CD4-positive, alpha-beta T cell treated with Interleukin-17A for 4 hours (primary cell): ENCODE results near the gene NPIPB13.
"Not testable (repeated sequence)": the region's sequence is repeated elsewhere in the genome, so short reads cannot be mapped to it uniquely, and the experiment has no call there.

ENCODE experiments used
- DNase-seq: peaks from one replicate; pipeline ENCODE4 v3.0.0-alpha.2; 2020; ENCODE audit warnings: mixed read lengths

The NPIPB13 gene

DNA sequence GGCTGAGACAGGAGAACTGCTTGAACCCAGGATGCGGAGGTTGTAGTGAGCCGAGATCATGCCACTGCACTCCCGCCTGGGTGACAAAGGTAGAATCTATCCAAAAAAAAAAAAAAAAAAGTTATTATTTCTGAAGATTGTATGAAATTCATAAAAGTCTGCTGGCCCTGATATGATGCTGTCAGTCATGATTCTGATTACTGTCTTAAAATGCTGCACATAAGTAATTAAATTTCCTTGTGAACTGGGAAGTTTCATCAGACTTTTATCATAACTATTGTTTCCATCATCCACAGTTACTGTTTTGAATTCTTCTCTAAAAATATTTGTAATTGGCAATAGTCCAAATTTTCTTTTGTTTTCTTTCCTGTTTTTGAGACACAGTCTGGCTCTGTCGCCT, at the start of gene NPIPB13:
NPIPB13 (minus strand) TSS at position 101 of the 400 bp plus-strand sequence. CDS start 2,906 bp downstream, outside the sequence.
- DNase-seq = not testable (repeated sequence)

DNA sequence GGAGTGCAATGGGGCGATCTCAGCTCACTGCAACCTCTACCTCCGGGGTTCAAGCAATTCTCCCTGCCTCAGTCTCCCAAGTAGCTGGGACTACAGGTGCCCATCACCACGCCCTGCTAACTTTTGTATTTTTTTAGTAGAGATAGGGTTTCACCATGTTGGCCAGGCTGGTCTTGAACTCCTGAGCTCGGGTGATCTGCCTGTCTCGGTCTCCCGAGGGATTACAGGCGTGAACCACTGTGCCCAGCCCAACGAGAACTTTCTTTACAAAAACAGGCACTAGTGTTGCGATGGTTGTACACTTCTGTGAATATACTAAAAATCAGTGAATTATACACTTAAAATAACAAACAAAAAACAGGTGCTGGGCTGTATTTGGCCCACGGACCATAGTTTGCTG, 34.1 kb upstream of the NPIPB13 start:
- DNase-seq = not testable (repeated sequence)

DNA sequence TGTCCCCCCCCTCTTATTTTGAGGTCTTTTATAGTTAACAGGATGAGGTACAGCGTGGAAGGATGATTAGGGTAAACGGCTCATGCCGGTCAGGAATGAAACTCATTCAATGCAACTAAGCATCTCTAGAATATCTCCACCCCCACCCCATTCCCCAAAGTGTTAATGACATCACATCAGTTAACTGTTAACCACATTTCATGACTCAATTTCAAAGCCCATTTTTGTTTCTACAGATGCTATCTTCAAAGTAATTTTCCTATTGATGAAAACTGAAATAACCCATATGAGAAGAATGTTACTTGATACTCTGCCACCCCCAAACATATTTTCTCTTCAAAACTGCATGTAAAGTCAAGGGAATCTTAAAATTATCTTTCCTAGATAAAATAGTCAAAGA, 30.2 kb upstream of the NPIPB13 start:
- DNase-seq = not testable (repeated sequence)

DNA sequence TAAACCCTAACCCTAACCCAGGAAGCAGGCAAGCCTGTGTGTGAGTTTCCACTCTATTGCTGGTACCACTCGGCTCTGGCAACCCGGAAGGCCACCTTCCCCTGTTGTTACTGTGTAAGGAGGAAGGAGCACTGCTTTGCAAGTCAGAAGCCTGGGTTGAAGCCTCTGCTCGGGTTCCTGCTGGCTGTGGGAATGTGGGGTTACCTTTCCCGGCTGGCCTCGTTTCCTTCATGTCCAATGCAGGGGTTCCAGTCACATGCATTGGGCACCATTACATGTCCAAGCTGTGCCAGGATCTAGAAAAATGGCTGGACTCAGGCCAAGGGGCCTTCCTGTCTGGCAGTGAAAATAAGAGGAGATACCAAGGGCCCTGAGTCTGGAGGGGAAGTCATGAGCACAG, 31.2 kb downstream of the NPIPB13 start:
- DNase-seq = not testable (repeated sequence)

DNA sequence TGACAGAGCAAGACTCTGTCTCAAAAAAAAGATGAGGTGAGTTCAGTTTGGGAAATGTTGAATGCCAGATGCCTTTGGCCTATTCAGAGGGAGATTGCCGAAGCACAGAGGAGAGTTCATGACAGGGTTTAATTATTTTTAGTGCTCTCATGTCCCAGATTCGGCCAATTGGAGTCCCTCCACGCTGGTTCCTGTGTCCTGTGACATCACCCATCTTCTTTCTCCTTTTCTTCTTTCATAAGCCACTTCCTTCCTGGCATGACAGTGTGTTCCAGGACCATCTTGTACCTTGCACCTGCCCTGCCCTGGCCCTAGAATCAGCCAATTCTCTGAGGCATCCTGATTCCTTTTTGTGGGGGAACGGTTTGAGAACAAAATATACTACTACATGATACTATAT, 36.9 kb downstream of the NPIPB13 start:
- not testable (repeated sequence) for DNase-seq

DNA sequence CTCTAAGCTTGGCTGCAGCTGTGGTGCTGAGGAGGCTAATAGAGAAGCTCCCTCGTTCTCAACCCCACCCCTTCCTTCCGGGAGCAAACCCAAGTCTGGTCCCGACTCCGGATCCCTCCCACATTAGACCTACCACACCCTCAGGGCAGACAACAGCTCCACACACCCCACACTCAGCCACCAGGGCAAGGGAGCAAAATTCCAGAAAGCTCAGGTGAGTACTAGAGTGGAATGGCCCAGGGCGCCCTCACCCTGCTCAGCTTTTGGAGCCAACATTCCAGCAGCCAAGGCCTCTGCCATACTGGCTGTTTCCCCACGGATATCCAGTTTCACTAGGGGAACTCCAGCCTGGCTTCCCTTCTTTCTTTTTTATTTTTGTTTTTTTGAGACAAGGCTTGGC, 39.2 kb downstream of the NPIPB13 start:
- not testable (repeated sequence) for DNase-seq

DNA sequence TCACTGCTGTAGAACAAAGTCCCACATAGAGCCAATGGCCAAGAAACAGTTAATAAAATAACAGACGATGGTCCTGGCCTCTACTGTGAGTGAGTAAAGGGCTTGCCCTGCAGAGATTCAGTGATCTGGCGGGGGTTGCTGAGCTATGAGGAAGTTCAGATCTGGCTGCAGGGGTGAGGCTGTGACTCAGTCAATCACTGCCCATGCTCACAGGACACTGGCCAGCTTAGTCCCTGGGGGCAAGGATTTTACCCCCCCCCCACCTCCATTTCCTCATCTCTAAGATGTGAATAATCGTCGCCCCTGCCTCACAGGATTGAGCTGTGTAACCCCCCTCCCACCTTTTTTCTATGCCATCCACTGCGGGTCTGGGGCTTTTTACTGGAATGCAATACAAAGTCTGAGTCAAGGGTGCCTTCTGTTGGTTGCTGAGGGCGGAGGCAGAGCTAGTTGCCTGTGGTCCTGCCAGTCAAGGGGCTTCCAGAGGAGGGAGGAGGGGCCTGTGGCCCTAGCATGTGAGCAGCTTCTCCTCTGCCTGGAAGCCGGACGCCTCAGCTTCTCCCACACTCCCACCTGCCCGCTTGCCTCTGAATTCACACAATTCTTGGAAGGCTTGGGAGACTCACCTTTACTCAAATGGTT, 41.1 kb downstream of the NPIPB13 start:
- DNase-seq = not testable (repeated sequence)

DNA sequence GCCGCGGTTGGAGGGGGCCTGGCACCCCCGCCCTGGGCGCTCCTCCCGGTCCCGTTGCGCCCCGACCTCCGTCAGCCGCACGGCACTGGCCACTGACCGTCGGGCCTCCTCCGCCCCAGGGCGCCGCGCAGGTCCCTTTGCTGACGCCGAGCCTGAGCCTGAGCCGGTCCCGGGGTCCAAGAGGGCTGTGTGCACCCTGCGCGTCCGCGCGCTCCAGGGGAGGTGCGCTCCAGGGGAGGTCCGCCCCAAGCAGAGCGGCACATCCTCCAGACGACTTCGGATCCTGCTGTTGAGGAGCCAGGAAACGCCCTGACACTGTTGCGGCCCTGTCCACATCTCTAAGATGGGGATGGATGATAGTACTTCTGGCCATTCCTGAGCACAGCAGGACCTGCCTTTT, 42.0 kb downstream of the NPIPB13 start:
- DNase-seq = not testable (repeated sequence)

DNA sequence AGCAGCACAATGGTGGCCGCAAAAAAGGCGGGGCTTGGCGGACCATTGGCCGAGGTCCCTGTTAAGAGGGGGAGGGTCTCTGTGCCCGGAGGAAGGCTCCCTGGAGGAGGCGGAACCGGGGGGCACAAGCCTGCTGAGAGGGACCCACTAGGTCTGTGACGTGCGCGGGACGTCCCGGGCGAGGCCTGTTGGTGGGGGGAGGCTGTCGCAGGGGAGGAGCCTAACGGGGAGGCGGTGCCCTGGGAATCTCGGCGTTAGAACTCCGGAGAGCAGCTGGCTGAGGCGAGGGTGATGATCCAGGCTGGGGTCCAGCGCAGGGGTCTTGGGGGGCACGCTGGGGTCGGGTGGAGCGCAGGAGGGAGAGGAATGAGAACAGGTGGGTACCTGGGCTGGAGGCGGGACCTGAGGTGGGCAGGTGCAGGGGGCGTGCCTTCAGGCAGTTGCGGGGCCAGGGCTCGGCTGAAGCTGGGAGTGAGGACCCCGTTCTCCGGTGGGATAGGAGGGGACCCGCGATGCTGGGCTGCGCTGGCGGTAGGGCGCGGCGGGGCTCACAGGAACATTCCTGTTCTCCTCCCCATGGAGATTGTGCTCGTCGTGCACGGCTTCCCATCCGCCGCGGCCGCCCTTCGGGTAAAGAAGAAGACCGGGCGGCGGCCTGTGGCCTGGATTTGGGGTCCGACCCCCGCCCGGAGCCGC, 42.6 kb downstream of the NPIPB13 start:
- DNase-seq = not testable (repeated sequence)

DNA sequence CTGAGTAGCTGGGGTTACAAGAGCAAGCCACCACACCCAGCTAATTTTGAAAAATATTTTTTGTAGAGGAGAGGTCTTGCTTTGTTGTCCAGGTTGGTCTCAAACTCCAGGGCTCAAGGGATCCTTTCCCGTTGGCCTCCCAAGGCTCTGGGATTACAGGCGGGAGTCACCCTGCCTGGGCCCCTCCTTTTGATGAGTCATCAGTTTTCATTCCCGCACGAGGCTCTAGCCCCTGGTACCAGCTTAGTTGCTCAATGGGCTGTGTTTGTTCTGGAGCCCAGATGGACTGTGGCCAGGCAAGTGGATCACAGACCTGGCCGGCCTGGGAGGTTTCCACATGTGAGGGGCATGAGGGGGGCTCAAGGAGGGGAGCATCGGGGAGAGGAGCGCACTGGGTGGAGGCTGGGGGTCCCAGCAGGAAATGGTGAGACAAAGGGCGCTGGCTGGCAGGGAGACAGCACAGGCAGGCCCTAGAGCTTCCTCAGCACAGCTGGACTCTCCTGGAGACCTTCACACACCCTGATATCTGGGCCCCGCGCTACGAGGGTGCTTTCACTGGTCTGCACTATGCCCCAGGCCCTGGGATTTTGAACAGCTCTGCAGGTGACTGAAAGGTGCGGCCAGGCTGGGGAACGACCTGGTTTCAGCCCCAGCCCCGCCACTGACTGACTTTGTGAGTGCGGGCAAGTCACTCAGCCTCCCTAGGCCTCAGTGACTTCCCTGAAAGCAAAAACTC, 48.5 kb downstream of the NPIPB13 start:
- DNase-seq = not testable (repeated sequence)

DNA sequence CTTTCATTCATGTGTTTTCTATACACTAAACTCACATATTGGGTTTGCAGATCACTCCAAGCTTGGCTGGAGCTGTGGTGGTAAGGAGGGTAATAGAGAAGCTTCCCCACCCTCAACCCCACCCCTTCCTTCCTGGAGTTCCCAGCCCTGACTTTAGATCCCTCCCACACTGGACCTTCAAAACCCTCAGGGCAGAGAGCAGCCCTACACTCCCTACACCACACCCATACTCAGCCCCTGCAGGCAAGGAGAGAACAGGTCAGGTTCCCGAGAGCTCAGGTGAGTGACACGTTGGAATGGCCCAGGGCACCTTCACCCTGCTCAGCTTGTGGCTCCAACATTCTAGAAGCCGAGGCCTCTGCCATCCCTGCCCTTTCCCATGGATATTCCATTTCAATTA, 49.2 kb downstream of the NPIPB13 start, which contains the start of gene SULT1A3:
SULT1A3 (plus strand) TSS at position 207 of the 400 bp plus-strand sequence. CDS start 1,474 bp downstream, outside the sequence.
- DNase-seq = not testable (repeated sequence)
